SK-MEL-5 (cell line): ENCODE data around the gene TNFRSF9. TPM values are rescaled to one million over a fixed set of nuclear protein-coding genes. Genes with fewer than 3 reads are reported as not detected.

ENCODE experiments used
- DNase-seq: peaks from one replicate; pipeline ENCODE4 v3.0.0-alpha.2; 2016; ENCODE audit warnings: low read depth, low spot score
- in situ Hi-C: cut with HindIII; loops from 2 replicates; pipeline ENCODE4 v1.10.0; 2016; ENCODE audit warnings: low sequenced_read_pairs, high pct_unique_total_duplicates, low pct_unique_long_range_greater_than_20kb
- total RNA-seq: library from RNA; depleted of rRNA; stranded (reverse); fragments of >200 nt; shearing (Covaris generic); gene quantifications from 2 replicates; pipeline ENCODE4 v1.2.3, GENCODE V29; 2014

TNFRSF9 gene
- total RNA-seq, 1 experiment from 2014 or later, result not detected

GRCh38 chr1:7893529-7894180 is 47.0 kb downstream of the TNFRSF9 start:
- in situ Hi-C loops, result no loop called here
- no peak for DNase-seq

- DNase-seq, result no peak
- in situ Hi-C loops, result no loop called here
Measured at GRCh38 chr1:7891804-7892203, 48.8 kb downstream of the TNFRSF9 start.

- DNase-seq, result no peak
- in situ Hi-C loops, result no loop called here
Measured at GRCh38 chr1:7890853-7891252, 49.8 kb downstream of the TNFRSF9 start.

- in situ Hi-C loops, result no loop called here
- DNase-seq, result no peak
Measured at GRCh38 chr1:7888248-7889081, 52.2 kb downstream of the TNFRSF9 start.

- no peak for DNase-seq
- in situ Hi-C loops, result no loop called here
Measured at GRCh38 chr1:7886405-7886745, 54.3 kb downstream of the TNFRSF9 start.

GRCh38 chr1:7885513-7886404 is 54.9 kb downstream of the TNFRSF9 start:
- in situ Hi-C loops, result no loop called here
- peak; percentile 22 for DNase-seq

- in situ Hi-C loops, result no loop called here
- no peak for DNase-seq
Measured at GRCh38 chr1:7884757-7885156, 55.9 kb downstream of the TNFRSF9 start.

GRCh38 chr1:7879228-7879627 is 61.4 kb downstream of the TNFRSF9 start:
- in situ Hi-C loops, result no loop called here
- no peak for DNase-seq

GRCh38 chr1:7878027-7878426 is 62.6 kb downstream of the TNFRSF9 start:
- no peak for DNase-seq
- in situ Hi-C loops, result no loop called here

GRCh38 chr1:7873801-7874795 is 66.5 kb downstream of the TNFRSF9 start:
- DNase-seq, result peak; percentile 51
- in situ Hi-C loops, result no loop called here

- in situ Hi-C loops, result no loop called here
- no peak for DNase-seq
Measured at GRCh38 chr1:7871136-7871535, 69.5 kb downstream of the TNFRSF9 start.

- in situ Hi-C loops, result no loop called here
- DNase-seq, result no peak
Measured at GRCh38 chr1:7869136-7869920, 71.3 kb downstream of the TNFRSF9 start.

- in situ Hi-C loops, result no loop called here
- no peak for DNase-seq
Measured at GRCh38 chr1:7868070-7868780, 72.4 kb downstream of the TNFRSF9 start.

GRCh38 chr1:7865978-7866377 is 74.7 kb downstream of the TNFRSF9 start:
- in situ Hi-C loops, result no loop called here
- DNase-seq, result no peak
